Muscle layer of duodenum (tissue), 2 donors: ENCODE measurements around the gene TRMT2A.
"Not testable (repeated sequence)": the region's sequence is repeated elsewhere in the genome, so short reads cannot be mapped to it uniquely, and the experiment has no call there.

Source experiments
- H3K27ac ChIP-seq: one replicate; pipeline ENCODE4 v1.7.0; 2013; ENCODE audit warnings: mild to moderate bottlenecking, low read length
- H3K27me3 ChIP-seq: one replicate; pipeline ENCODE4 v1.7.0; 2013; ENCODE audit warnings: low read depth, mild to moderate bottlenecking, control low read depth, low read length
- H3K36me3 ChIP-seq, 2 donors: one replicate each; pipeline ENCODE4 v1.7.0; 2013; ENCODE audit warnings: low read length in 2 of 2, control low read depth in 1 of 2, mild to moderate bottlenecking in 1 of 2; ENCODE audit not compliant: insufficient read depth in 2 of 2, control insufficient read depth in 1 of 2
- H3K4me1 ChIP-seq, 2 donors: one replicate each; pipeline ENCODE4 v1.7.0; 2013; ENCODE audit warnings: low read length in 2 of 2, mild to moderate bottlenecking in 2 of 2, control low read depth in 1 of 2, moderate library complexity in 1 of 2; ENCODE audit not compliant: insufficient read depth in 2 of 2, control insufficient read depth in 1 of 2
- H3K4me3 ChIP-seq, 2 donors: one replicate each; pipeline ENCODE4 v1.7.0; 2013; ENCODE audit warnings: low read length in 2 of 2, low read depth in 1 of 2, mild to moderate bottlenecking in 1 of 2
- H3K9me3 ChIP-seq, 2 donors: one replicate each; pipeline ENCODE4 v1.7.0; 2013; ENCODE audit warnings: low read length in 2 of 2, control low read depth in 1 of 2, mild to moderate bottlenecking in 1 of 2; ENCODE audit not compliant: control insufficient read depth in 1 of 2
- donor health status: healthy.

The TRMT2A gene, protein sequence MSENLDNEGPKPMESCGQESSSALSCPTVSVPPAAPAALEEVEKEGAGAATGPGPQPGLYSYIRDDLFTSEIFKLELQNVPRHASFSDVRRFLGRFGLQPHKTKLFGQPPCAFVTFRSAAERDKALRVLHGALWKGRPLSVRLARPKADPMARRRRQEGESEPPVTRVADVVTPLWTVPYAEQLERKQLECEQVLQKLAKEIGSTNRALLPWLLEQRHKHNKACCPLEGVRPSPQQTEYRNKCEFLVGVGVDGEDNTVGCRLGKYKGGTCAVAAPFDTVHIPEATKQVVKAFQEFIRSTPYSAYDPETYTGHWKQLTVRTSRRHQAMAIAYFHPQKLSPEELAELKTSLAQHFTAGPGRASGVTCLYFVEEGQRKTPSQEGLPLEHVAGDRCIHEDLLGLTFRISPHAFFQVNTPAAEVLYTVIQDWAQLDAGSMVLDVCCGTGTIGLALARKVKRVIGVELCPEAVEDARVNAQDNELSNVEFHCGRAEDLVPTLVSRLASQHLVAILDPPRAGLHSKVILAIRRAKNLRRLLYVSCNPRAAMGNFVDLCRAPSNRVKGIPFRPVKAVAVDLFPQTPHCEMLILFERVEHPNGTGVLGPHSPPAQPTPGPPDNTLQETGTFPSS

DNA sequence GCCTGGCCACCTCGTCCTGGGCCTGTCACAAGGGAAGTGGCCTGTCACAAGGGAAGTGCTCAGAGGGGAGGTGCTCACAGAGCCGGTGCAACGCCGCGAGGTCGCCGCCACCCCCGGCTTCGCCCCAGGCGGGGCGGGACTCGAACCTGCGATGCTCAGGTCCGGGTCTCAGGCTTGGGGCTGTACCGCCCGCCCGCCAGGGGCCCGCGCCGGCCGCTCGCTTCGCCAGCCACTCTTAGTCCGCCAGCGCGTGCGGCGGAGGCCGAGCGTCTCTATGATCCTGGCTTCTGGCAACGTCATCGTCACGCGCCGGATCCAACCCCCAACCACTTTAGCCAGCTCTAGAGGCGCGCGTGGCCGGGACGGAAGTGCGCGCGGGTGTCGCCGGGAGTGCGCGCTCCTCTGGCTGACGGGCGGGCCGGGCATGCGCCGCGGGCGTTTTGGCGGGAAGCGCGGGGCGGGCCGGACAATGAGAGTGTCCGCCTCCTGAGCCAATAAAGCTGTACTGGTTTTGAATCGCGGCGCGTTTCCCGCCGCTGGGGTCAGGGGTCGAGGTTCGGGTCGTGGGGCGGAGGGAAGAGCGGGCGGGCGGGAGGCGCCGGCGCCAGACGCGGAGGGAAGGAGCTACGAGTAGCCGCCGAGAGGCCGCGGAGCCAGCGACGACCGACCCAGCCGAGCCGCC lies at the start of gene TRMT2A:
Gene TRMT2A, minus strand, starts transcription at position 276 of the 682 bp plus-strand sequence. CDS start 320 bp downstream, outside the sequence.
- peaks cover 6 to 45% of the 10 kb centered on the region in 2 donors for H3K4me1 ChIP-seq

GRCh38 chr22:20166703-20167102 lies 49.7 kb upstream of the TRMT2A start:
- no peaks in the 10 kb centered on the region for H3K36me3 ChIP-seq
- no peaks in the 10 kb centered on the region for H3K4me1 ChIP-seq
- H3K9me3 ChIP-seq: no peaks in the 10 kb centered on the region
- no peaks in the 10 kb centered on the region for H3K27me3 ChIP-seq
- no peak overlapping the region for H3K27ac ChIP-seq
- no peak overlapping the region for H3K4me3 ChIP-seq

More for the DNA sequence above, at the start of gene TRMT2A:
- Histone ChIP-seq H3K27ac (peak within 1 kb of the TSS; percentile 82), H3K36me3 (peaks cover 8 to 59% of the 10 kb centered on the region in 2 donors), H3K4me3 (peak within 1 kb of the TSS; percentile 83 to 94), H3K9me3 (no peaks in the 10 kb centered on the region), H3K27me3 (no peaks in the 10 kb centered on the region)

DNA sequence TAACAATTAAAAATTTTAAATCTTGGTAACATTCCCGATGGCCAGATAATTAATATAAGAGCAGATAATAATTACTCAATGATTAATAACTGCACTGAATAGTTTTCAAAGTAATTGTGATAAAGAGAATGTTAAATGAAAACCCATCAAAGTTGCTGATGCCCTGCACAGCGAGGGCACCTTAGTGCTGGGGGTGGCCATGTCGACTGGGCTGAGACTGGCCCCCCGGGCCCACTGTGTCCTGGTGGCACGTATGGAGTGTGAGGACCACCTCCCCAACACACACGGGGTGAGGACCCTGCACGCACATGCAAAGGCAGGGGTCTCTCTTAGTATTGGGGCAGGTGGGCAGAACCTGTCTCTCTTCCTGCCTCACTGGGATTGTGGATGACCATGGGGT lies 48.9 kb upstream of the TRMT2A start:
- H3K36me3 ChIP-seq: no peaks in the 10 kb centered on the region
- no peak overlapping the region for H3K27ac ChIP-seq
- no peak overlapping the region for H3K4me3 ChIP-seq
- H3K4me1 ChIP-seq: no peaks in the 10 kb centered on the region
- no peaks in the 10 kb centered on the region for H3K9me3 ChIP-seq
- H3K27me3 ChIP-seq: no peaks in the 10 kb centered on the region

GRCh38 chr22:20165421-20165820 lies 48.4 kb upstream of the TRMT2A start:
- Histone ChIP-seq H3K4me3 (no peak overlapping the region), H3K9me3 (no peaks in the 10 kb centered on the region), H3K4me1 (no peaks in the 10 kb centered on the region), H3K27ac (no peak overlapping the region), H3K27me3 (no peaks in the 10 kb centered on the region), H3K36me3 (no peaks in the 10 kb centered on the region)

DNA sequence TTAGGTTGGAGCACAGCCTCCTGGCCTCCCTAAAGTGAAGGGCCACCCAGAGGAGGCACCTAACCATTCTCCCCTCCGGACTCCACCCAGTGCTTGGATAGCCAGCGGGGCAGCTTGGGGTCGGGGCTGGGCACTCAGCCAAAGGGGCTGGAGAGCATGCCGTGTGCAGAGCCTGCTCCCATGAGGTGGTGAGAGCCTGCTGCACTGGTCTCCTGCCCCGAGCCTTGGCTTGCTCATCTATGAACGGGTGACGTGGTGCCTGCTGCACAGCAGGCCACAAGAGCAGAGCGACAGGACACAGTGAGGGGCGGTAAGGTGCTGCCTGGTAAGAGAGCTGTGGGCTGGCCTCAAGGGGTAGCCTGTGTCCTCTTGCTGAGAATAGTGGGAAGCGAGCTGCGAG lies 47.8 kb upstream of the TRMT2A start:
- H3K27me3 ChIP-seq: no peaks in the 10 kb centered on the region
- H3K4me3 ChIP-seq: no peak overlapping the region
- no peaks in the 10 kb centered on the region for H3K9me3 ChIP-seq
- no peaks in the 10 kb centered on the region for H3K4me1 ChIP-seq
- no peaks in the 10 kb centered on the region for H3K36me3 ChIP-seq
- no peak overlapping the region for H3K27ac ChIP-seq

- Histone ChIP-seq H3K27ac (no peak overlapping the region), H3K9me3 (no peaks in the 10 kb centered on the region), H3K4me1 (no peaks in the 10 kb centered on the region), H3K27me3 (no peaks in the 10 kb centered on the region), H3K36me3 (no peaks in the 10 kb centered on the region), H3K4me3 (no peak overlapping the region)
Observed at GRCh38 chr22:20160041-20160440, 43.0 kb upstream of the TRMT2A start.

- not testable (repeated sequence) for H3K4me1 ChIP-seq, H3K36me3 ChIP-seq, H3K4me3 ChIP-seq, H3K9me3 ChIP-seq, H3K27me3 ChIP-seq, H3K27ac ChIP-seq
Observed at GRCh38 chr22:20159531-20159930, 42.5 kb upstream of the TRMT2A start.

- no peaks in the 10 kb centered on the region for H3K4me1 ChIP-seq
- no peaks in the 10 kb centered on the region for H3K9me3 ChIP-seq
- H3K4me3 ChIP-seq: no peak overlapping the region
- no peaks in the 10 kb centered on the region for H3K27me3 ChIP-seq
- no peaks in the 10 kb centered on the region for H3K36me3 ChIP-seq
- H3K27ac ChIP-seq: no peak overlapping the region
Observed at GRCh38 chr22:20159076-20159475, 42.0 kb upstream of the TRMT2A start.

- no peak overlapping the region for H3K27ac ChIP-seq
- H3K36me3 ChIP-seq: no peaks in the 10 kb centered on the region
- H3K27me3 ChIP-seq: no peaks in the 10 kb centered on the region
- H3K4me3 ChIP-seq: no peak overlapping the region
- H3K9me3 ChIP-seq: no peaks in the 10 kb centered on the region
- no peaks in the 10 kb centered on the region for H3K4me1 ChIP-seq
Observed at GRCh38 chr22:20158391-20159036, 41.5 kb upstream of the TRMT2A start.

- H3K4me3 ChIP-seq: no peak overlapping the region
- no peaks in the 10 kb centered on the region for H3K9me3 ChIP-seq
- no peaks in the 10 kb centered on the region for H3K27me3 ChIP-seq
- H3K27ac ChIP-seq: no peak overlapping the region
- H3K4me1 ChIP-seq: no peaks in the 10 kb centered on the region
- H3K36me3 ChIP-seq: no peaks in the 10 kb centered on the region
Observed at GRCh38 chr22:20157430-20158183, 40.6 kb upstream of the TRMT2A start.
